HG03439 (cell line): ENCODE results near the gene PARP2.

ENCODE experiments used
- ATAC-seq: cut with Tn5 transposase; IDR thresholded peaks from one replicate; pipeline ENCODE4 v1.9.1; 2021; ENCODE audit warnings: mild to moderate bottlenecking, moderate library complexity; ENCODE audit not compliant: unreplicated experiment

The PARP2 gene

GRCh38 chr14:20397511-20397910 lies 54.1 kb downstream of the PARP2 start:
- ATAC-seq: no peak

- no peak for ATAC-seq
Observed at GRCh38 chr14:20400589-20400964, 57.1 kb downstream of the PARP2 start.

DNA sequence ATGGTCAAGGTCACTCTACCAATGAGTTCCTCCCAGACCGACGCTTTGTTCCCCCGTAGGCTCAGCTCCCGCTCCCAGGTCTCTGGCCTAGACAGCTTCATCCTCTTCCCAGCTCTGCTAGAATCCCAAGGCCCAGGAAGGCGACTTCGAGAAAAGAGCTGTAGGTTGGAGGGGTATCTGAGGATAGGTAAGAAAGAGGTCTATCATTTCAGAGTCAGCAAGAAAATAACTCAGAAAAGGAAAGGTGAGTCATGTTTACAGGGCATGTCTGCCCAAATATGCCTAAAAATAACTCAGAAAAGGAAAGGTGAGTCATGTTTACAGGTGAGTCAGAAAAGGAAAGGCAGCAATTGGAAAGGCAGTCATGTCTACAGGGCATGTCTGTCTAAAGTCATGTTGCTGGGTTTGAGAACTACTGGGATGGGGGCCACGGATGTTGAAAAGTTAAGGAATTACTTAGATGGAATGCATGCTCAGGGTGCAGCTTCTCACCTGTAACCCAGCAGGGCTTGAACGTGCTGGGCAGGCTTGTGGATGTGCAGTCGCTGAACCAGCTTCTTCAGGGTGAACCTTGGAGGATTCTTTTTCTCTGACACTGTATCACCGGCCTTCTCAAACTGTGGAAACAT lies 57.6 kb downstream of the PARP2 start:
- ATAC-seq: no peak

DNA sequence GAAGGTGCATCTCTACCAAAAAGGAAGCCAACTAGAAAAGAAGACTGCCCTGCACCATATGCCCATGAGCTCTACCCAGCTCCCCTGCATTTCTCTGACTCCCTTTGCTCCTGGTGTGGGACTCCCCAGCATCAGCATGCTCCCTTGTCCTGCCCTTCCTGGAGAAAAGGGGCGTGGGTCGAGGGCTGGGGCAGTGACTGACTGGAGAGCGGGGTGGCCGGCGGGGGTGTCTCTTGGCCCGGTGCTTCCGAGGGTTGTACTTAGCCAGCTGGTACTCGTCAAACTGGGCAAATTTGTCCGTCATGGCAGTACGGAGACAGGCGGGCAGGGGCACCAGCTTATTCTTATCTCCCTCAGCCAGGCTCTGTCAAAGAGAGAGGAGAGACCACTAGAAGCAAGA lies 60.1 kb downstream of the PARP2 start:
- no peak for ATAC-seq
